Measurements from ENCODE around the gene SLC6A6.

SLC6A6 gene

DNA sequence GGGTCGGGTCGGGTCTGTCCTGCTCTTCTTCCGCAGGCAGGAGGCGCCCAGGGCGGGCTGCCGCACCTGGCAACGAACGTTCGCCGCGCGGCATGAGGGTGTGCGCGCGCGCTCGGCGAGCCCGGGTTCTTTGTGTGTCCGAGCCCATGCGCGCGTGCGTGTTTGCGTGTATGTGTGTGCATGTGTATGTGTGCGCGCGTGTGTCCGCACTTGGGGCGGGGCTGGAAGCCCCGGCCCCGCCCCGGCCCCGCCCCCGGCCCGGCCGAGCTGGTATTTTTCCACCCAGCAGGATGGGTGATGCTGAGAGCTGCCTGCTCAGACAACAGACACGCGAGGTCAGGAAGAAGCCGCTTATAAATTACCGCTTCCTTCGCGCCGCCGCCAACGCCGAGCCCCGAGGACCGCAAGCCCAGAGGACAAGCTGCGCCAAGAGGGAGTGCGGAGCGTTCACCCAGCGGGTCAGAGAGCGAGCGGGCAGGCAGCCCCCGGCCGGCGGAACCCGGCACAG is at the start of gene SLC6A6:
Gene SLC6A6, plus strand, starts transcription at position 303 of the 508 bp plus-strand sequence. CDS start 41,029 bp downstream, outside the sequence.
- DNase-seq (ENCODE audit: low spot score) = peak; percentile 98

DNA sequence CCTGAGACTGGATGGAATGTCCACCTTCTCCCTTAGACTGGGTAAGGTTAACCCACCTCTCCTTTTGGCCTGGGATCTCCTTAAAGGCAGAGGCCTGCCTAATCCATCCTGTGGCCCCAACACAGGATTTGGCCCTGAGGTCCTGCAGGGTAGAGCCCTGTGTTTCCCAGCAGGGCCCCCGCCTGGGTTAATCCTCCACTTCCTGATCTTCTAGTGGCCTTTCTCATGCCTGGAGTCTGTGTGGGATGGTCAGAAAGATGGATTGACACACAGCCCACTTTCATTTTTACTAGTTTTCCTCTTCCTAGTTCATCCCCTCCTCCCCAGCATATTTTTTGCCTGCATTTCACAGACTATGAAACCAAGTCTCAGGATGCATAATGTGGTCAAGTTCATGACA is 48.9 kb upstream of the SLC6A6 start:
- DNase-seq (ENCODE audit: low spot score) = no peak

DNA sequence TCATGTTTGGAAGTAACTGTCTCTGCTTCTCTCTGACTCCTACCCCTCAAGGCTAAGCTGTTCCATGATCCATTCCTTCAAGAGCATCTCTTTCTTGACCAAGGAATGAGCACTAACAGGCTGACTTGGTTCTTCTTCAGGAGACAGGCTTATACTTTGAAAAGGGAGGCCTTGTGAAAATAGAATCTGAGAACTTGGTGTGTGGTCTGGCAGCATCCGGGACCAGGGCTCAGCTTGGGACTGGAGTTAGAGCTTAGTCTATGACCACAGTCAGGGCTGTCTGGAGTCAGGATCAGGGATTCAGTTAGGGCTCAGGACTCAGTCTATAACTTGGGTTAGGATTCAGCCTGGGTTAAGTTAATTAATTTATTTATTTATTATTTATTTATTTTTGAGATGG is 44.9 kb upstream of the SLC6A6 start:
- no peak for DNase-seq (ENCODE audit: low spot score)

DNA sequence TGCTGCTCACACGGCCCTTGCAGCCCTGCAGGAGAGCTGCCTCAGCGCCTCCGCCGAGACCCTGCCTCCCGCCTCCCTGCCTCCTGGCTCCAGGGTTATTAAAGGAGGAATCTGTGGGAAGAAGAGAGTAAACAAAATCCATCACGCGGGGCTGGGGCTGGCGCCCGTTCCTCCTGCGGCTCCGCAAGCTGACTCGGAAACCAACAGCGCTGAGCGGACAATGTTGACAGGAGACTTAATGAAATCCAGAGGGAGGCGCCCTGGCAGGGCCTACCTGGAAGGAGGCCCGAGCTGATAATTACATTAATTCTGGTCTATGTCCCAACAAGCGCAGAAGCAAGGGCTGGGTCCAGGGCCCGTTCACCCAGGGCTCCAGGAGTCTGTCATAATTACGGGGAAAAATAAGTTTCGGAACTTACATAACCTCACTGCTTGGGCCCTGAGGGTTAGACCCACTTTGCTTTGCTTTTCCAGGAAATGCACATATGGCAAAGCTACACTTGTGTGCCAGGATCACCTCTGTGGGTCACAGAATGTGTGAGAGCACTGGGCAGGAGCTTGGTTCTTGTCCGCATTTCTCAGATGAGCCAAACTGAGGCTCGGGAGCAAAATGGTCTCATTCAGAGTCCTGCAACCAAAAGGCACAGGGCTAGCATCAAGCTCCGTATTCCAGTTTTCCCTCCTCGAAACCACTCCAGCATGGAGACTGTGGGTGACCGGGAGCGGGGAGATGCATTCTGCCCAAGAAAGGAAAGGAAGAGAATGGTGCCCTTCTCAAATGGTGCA is 43.8 kb upstream of the SLC6A6 start:
- DNase-seq (ENCODE audit: low spot score) = no peak

DNA sequence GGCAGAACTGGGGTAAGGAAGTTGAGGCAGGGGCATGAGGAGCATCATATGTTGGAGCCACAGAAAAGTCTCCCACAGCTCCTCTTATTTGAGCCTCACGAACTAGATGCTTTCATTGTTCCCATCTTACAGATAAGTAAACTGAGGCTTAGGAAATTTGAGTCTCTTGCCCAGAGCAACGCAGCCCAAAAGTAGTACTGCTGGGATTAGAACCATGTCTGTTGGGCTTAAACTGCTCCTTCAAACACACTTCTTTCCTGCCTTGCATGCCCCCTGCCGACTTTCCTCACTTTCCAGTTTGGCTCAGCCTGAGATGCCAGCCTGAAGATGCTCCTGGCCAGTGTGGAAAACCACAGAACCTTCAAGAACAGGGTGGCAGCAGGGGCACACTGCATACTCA is 43.1 kb upstream of the SLC6A6 start:
- DNase-seq (ENCODE audit: low spot score) = no peak

DNA sequence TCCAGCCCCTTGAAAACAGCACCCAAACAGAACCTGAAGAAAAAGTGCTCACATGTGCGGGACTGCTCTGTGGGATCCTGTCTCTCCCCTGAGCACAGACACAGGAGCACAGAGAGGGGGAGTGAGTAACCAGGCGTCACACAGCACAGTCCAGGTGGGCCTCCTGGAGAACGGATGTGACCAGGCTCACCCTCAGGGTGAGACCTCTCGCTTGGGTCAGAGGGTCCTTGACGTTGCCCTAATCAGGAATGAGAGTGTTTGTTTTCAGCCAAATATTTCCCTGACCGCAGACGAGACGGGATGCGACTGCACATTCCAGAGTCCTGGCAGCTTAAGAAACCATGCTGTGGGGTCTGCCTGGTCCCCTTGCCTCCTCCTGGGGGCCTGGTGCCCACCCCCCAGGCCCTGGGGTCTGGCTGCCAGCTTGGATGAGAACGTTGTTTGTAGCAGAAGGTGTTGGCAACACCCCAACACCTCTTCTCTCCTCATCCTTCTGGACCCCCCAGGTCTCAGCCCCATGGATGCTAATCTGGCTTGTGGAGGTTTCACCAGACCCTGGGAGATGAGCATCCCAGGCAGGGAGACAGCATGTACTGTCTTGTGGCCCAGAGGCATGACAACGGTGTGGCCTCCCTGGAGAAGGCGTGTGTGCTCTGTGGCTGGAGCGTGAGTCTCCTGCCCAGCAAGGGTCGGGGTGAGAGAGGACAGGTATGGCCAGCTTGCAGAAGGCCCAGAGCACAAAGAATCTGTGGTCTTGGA is 42.1 kb upstream of the SLC6A6 start:
- no peak for DNase-seq (ENCODE audit: low spot score)

DNA sequence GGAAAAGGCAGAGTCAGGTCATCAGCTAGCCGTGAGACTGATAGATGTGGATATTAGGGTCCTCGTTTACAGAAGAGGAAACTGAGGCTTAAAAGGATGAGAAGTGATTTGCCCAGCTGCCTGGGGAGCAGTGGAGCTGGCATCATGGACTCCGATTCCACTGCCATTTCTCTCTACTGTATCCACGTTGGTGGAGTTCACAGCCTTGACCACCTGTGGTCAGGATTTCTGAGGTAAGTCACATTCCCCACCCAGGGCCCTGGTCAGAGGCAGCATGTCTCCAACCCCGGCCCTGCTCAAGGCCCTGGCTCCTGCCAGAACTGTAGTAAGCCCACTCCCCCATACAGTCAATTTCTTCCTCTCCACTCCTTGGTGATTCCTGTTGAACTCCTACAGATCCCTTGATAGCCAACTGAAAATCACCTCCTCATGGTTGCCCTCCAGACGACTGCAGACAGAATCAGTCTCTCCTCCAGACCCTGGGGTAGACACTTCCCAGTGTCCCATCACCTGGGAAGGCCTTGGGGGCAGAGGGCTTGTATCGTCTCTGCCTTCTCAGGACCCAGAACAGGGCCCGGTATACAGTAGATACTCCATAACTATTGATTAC is 41.2 kb upstream of the SLC6A6 start:
- no peak for DNase-seq (ENCODE audit: low spot score)

DNA sequence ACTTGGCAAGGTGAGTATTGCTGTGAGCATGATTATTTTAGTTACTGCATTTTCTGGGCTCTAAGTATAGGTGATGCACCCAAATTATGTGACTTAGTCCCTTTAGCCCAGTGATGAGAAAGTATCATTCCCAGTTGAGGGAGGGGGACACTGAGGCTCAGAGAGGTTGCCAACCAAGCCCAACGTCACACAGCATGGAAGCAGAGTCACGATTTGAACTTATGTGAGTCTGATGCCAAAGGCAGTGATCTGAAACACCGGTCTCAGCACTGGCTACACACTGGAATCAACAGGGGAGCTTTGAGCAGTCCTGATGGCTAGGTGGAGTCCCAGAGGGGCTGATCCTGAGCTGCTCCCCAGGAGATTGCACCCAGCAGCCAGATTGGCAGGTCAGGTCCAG is 39.5 kb upstream of the SLC6A6 start:
- no peak for DNase-seq (ENCODE audit: low spot score)

DNA sequence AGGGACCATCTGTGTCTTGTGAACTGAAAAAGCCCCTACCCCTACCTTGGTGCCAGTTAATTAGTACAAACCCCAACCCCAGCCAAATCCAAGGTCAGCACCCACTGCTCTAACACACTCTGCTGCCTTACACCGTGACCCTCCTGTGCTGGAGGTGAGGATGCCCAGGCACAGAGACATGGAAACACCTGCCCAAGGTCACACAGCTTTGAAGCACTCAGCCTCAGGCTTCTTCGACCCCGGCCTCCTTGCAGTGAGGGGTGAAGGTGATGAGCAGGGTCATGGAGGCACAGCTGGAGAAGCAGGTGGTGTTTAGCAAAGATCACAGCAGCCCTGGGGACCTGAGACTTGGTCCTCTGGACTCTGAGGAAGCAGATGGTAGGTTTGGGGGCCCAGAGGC is 39.0 kb upstream of the SLC6A6 start:
- no peak for DNase-seq (ENCODE audit: low spot score)

DNA sequence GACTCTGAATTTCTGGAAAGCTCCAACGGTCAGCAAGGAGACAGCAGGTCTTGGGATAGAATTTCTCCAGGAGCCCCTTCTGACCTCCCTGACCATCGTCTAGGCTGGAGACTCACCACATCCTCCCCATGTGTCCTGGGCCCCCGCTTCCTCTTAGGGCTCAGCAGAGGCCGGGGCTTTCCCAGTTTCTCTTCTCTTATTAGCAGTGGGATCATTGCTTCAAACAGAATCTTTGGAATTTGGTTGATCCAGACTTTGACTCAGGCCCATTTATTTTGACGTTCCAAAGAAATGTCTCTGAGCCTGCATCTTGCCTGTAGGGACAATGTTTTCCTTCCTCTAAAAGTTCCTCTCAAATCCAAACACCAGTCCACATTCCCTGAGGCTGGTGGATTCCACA is 38.4 kb upstream of the SLC6A6 start:
- peak; percentile 40 for DNase-seq (ENCODE audit: low spot score)

DNA sequence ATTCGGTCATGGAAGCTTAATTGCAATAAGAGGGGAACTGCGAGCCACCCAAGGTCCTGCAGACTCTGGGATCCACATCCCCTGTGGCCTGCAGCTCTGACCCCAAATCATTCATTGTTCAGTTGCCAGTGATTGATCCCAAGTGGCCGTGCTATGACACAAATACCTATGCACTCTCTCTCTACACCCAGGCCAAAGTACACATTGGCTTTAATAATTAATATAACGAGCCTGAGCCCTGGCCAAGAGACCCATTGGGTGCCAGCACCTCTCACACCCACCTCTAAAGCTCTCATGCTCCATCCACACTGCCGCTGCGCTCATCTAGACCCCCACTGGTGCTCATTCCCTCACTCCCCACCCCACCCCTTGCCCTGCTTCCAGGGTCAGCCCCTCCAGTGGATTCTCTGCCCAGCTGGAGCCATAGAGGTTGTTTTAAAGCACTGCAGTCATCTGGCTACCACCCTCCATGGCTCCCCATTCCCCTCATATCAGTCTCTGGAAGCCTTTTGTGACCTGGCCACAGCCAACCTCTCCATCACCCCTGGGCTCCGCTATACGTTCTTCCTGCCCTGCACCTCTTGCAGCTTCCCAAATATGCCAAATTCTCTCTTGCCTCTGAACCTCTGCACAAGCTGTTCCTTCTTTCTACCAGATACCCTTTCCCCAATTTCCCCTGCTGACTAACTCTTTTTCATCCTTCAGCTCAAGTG is 37.7 kb upstream of the SLC6A6 start:
- no peak for DNase-seq (ENCODE audit: low spot score)

DNA sequence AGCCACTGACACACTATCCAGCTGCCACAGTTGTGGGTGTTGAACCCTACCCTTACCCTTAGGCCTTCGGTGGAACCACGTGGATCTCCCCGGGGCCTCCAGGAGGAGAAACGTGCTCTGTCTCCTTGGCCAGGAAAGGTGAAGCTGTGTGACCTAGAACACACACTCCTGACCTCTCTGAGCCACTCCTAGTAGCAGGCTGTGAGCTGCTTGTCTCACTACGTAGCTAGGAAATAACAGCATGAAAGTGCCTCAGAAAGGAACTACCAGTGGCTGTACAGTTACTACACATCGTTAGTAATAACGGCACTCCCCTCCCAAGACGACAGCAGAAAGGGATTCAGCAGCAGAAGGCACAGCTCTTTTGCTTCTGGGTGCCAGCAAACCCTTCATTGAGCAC is 36.2 kb upstream of the SLC6A6 start:
- no peak for DNase-seq (ENCODE audit: low spot score)

DNA sequence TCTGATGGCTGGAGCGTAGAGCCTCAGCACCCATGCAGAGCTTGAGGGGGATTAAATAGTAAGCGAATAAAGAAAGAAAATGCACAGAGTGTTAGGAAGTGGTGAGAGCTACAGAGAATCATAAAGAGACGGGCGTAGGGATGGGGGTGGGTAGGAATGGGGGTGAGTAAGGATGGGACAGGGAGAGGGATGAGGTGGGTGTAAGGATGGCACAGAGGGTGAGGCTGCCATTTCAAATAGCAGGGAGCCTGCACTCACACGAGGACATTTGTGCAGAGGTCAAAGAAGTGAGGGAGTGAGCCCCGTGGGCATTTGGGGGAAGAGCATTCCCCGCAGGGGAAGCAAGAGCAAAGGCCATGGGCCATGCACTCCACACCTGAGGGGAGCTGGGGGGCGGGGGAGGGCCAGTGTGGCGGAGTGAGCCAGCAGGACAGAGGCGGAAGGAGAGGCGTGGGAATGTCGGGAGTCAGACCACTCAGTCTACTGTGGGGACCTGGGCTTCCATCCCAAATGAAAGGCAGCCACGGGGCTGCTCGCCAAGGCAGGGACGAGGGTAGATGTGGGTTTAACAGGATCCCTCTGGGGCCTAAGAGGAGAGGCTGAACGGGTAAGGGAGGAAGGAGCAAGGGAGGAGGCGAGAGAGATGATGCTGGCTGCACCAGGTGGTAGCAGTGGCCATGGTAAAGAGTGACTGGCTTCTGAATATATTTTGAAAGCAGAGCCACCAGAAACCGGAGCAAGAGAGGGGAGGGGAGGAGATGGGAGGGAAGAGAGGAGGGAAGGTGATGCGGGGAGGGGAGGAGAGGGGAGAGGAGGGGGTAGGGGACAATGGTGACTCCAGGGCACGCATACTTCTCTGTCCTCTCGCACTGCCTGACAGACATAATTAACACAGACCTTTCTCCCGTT is 35.2 kb upstream of the SLC6A6 start:
- no peak for DNase-seq (ENCODE audit: low spot score)

DNA sequence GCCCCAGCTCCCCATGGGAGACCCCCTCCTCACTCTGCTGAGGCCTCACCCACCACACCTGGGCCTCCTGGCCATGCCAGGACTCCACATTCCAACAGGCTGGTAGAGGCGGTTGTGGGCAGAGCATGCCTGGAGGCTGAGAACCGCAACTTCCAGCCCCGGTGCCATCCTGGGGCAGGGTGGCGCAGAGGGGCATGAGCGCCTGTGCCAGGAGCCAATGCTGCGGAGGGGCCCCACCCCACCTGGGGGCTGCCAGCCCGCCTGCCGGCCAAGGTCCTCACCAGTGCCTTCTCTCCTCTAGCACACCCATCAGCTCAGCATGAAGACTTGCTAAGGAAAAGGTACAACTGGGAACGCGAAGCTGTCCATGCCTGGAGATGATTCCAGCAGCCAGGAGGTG is 34.3 kb upstream of the SLC6A6 start:
- DNase-seq (ENCODE audit: low spot score) = no peak

DNA sequence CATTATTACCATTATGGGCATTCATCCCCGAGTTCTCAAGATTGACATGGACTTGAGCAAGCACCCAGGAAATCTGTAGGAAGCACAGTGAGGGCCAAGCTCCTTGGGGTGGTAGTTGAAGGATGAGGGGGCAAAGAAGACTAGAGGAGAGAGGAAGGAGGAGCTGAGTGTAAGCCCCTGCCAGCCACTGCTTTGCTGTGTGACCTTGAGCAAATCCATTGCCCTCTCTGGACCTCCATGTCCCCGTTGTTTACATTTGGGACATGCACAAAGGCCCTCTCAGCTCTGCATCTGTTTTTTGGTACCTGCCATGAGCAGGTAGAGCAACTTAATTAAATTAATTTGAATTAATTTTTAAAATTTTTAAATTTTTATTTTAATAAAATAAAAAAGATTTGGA is 33.5 kb upstream of the SLC6A6 start:
- DNase-seq (ENCODE audit: low spot score) = no peak

DNA sequence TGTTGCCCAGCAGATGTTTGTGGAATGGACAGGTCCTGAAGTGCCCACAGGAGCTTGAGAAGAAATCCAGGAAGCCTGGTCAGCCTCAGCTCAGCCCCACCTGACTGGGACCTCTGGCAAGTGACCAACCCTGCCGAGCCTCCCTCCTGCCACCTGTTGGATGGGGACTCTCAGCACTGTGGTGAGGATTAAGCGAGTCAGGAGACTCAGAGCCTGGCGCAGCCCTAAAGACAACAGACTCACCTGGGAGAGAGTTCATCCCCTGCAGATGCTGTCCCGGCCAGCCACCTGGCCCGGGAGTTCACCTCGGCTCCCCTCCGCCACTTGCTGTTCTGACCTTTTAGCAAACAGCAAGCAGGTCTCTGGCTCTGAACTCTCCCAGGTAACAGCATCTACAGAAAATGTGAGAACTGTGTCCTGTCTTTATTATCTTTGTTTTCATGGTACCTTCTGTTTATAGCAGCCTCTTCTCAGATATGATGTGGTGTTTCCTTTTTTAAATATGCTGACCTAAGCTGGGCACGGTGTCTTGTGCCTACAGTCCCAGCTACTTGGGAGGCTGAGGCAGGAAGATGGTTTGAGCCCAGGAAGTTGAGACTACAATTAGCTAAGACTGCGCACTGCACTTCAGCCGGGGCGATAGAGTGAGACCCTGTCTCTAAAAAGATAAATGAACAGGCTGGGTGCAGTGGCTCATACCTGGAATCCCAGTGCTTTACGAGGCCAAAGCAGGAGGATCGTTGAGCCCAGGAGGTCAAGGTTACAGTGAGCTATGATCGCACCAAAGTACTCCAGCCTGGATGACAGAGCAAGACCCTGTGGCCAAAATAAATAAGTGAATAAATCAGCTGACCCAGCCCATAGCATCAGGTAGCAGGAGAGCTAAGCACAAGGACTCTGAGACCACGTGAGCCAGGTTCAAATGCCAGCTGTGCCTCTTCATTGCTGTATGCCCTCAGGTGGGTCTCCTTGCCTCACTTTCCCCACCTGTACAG is 32.4 kb upstream of the SLC6A6 start:
- DNase-seq (ENCODE audit: low spot score) = peak; percentile 65

DNA sequence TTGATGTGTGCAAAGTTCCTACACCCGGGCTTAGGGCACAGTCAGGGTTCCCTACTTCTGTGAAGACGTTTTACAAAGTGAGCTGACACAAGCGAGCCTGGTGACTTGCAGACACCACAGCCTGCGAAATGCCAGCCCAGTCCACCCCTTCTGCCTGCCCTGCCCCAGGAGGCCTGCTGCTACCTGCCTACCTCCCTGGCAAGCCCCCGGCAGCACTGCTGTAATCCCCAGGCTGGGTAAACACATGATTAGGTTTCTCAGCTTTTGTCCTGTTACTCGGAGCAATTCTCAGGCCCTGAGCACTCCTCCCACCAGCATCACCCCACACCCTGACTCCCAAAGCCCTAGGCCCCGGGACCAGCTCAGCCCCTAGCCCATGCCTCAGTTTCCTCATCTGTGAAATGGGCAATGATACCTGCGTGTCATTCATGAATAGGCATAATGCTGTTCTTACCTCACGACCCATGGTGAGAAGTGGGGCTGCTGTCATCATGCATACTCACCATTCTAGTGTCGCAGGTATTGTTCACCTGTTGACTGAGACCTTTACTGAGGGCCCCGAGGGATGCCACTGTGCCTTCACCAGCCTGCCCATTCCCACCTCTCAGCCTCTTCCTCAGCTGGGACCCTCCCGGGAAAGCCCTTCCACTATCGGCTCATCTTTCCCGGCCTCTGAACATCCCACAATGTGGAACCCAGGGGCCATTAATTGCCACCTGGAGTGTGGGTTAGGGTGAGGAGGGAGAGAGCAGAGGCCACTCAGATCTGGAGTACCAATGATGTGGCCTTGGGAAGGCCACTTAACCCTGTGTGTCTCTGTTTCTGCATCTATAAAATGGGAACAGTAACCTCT is 31.5 kb upstream of the SLC6A6 start:
- DNase-seq (ENCODE audit: low spot score) = no peak

DNA sequence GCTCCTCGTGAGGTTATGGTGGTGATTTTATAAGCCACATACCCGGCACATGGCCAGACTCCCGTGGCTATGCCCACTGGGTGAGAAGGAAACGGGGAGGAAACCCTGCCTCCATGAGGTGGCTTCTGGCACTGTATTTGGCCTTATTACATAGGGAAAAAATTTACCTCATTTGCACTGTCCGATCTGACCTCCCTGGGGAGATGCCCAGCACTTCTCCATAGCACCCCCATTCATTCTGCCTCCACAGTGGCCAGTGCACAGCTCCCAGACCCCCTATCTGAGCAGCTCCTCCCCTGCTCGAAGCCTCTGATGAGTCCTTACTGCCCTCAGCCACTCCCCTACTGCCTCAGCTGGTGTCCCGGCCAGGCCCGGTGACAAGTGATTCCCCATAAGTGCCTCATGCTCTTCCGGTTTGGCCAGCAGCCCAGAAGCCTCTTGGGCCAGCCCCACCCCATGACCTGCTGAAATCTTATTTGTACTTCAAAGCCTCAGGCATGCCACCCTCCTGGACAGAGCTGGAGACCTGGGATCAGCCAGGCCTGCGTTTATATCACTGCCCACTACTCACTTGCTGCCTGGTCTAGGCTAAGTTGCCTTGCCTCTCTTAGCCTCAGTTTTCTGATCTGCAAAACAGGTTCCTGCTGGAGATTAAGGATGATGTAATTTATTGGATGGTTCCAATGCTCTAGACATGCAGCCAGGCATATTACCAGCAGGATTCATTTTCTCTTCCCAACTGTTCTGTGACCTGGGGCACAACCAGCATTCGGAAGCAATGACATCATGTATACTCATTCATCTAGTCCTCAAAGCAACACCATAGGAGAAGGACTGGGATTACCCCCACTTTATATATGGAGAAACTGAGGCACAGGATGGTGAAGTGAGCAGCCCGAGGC is 30.6 kb upstream of the SLC6A6 start:
- peak; percentile 90 for DNase-seq (ENCODE audit: low spot score)

Data from kidney tubule cell (primary cell).